GM12892 (cell line): ENCODE results near the gene PAPSS2.

ENCODE experiments used
- DNase-seq: peaks from one replicate; pipeline ENCODE4 v3.0.0; 2011; ENCODE audit not compliant: insufficient read length
- FAIRE-seq: peaks from 2 replicates; lab custom pipeline; 2011; peaks lifted over from hg19 to GRCh38; lab: Jason Lieb, UNC
- POLR2A ChIP-seq: IDR thresholded peaks from 2 replicates; pipeline ENCODE4 v1.6.1; 2011; ENCODE audit warnings: low read depth, low read length, control low read depth
- POLR2AphosphoS5 ChIP-seq: IDR thresholded peaks from 2 replicates; pipeline ENCODE4 v1.6.1; 2011; ENCODE audit warnings: low read depth, low read length, control low read depth
- TAF1 ChIP-seq: IDR thresholded peaks from 2 replicates; pipeline ENCODE4 v1.6.1; 2011; ENCODE audit warnings: low read depth, mild to moderate bottlenecking, control low read depth, low read length, borderline replicate concordance

The PAPSS2 gene

GRCh38 chr10:87703771-87704170 is 44.1 kb downstream of the PAPSS2 start:
- no peak for TF ChIP-seq TAF1
- no peak for TF ChIP-seq POLR2AphosphoS5
- TF ChIP-seq POLR2A = no peak
- FAIRE-seq = no peak
- no peak for DNase-seq

DNA sequence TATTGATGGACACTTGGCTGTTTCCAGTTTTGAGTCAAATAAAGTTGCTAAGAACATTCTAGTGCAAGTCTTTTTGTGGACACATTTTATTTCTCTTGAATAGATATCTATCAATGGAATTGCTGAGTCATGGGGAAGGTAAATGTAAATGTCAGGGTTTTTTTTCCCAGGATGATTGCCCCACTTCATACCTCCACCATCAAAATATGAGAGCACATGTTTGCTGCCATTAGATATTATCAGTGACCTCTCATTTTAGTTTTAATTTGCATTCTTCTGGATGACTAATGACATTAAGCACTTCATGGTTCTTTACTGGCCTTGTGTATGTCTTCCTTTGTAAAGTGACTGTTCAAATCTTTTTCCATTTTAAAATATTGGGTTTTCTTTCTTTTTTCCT is 45.7 kb downstream of the PAPSS2 start:
- no peak for FAIRE-seq
- no peak for TF ChIP-seq TAF1
- no peak for TF ChIP-seq POLR2A
- TF ChIP-seq POLR2AphosphoS5 = no peak
- no peak for DNase-seq

- DNase-seq = no peak
- no peak for FAIRE-seq
- TF ChIP-seq POLR2A = no peak
- no peak for TF ChIP-seq POLR2AphosphoS5
- no peak for TF ChIP-seq TAF1
Observed at GRCh38 chr10:87706731-87707130, 47.1 kb downstream of the PAPSS2 start.

- DNase-seq = no peak
- no peak for TF ChIP-seq POLR2A
- no peak for TF ChIP-seq TAF1
- no peak for TF ChIP-seq POLR2AphosphoS5
- no peak for FAIRE-seq
Observed at GRCh38 chr10:87707254-87707653, 47.6 kb downstream of the PAPSS2 start.

GRCh38 chr10:87712913-87713616 is 53.4 kb downstream of the PAPSS2 start:
- TF ChIP-seq TAF1 = no peak
- TF ChIP-seq POLR2A = no peak
- TF ChIP-seq POLR2AphosphoS5 = no peak
- FAIRE-seq (no peak), DNase-seq (no peak)

DNA sequence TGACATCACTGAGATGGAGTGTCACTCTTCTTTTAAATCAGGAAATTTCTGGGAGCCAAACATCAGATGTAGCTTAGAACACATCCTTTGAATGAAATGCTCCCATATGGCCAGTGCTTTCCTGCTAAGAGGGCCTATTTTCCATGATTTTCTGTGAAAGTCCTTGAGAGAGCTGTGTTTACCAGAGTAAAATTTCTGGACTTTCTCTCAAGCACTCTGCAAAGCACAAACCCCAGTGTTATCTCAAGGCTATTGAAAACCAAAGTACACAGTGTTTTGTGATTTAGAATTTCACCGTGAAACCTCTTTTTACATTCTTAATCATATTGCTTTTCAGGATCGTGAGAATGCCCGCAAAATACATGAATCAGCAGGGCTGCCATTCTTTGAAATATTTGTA is 54.0 kb downstream of the PAPSS2 start:
- FAIRE-seq = no peak
- no peak for DNase-seq
- no peak for TF ChIP-seq POLR2A
- TF ChIP-seq POLR2AphosphoS5 = no peak
- no peak for TF ChIP-seq TAF1

DNA sequence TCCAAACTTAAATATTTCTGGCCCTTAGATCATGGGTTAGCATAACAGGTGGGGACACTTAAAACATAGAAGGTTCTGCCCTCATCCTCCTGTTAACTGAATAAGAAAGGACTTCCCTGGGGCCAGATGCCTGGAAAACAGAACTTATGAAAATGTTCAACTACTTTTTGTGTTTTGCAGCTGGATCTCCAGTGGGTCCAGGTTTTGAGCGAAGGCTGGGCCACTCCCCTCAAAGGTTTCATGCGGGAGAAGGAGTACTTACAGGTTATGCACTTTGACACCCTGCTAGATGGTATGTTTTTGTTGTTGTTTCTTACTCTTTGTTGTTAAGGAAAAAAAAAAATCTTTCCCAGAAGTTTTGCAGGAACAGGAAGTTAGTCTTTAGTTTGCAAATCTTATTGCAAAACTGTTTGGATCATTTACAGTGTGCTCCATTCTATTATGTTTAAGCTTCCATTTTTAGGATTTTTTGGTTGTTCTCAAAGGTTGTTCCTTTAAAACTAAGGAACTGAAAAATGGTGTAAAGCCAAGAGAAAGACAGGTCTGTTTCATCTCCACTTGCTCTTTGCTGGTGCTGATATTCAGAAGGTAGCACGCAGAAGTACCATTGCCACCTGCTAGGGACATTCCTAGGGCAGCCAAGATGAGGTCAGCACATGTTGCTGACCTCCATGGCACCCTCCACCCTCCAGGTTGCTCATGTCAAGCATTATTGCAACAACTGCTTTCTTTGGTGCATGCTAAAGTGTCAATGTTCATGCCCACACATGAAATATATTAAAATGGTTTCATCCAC is 56.1 kb downstream of the PAPSS2 start:
- DNase-seq (no peak), FAIRE-seq (no peak)
- TF ChIP-seq POLR2A (no peak), TAF1 (no peak), POLR2AphosphoS5 (no peak)

GRCh38 chr10:87716348-87716670 is 56.6 kb downstream of the PAPSS2 start:
- no peak for DNase-seq
- TF ChIP-seq POLR2A (no peak), TAF1 (no peak), POLR2AphosphoS5 (no peak)
- no peak for FAIRE-seq

DNA sequence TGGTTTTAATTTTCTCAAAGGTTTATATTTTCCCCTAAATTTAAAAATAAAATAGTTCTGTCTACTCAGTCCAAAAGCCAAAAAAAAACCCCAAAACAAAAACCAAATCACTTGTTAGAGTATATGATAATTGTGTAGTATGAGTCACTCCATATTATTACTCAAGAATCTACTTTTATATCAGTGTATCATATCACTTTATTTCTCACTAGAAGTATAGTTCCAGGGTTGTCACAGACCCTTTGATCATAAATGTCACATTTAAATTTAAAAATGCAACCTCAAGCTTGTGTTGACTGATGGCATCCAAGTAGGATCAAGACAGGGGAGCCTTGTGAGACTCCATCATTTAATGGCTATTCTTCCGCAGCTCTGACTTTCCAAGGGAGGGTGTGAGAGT is 61.0 kb downstream of the PAPSS2 start:
- no peak for DNase-seq
- FAIRE-seq = no peak
- TF ChIP-seq TAF1 (no peak), POLR2A (no peak), POLR2AphosphoS5 (no peak)

GRCh38 chr10:87721781-87722180 is 62.1 kb downstream of the PAPSS2 start:
- FAIRE-seq = no peak
- DNase-seq = no peak
- no peak for TF ChIP-seq TAF1
- TF ChIP-seq POLR2A = no peak
- no peak for TF ChIP-seq POLR2AphosphoS5

DNA sequence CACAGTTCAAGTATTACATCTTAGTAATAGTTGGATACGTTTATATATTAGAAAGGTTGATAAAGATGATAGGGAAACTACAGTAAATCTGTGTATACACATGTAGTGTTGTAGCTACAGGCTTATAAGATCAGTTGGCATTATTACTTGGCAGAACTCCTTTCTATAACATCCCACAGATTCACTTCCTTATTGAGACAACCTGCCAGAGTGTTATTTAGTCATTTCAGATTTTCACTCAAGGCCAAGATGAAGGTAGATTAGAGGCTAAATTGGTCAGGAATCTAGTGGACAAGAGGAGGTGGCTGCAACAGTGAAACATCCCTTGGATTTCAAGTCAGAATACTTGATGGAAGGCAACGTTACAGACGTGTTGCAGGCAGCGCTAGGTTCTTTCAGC is 63.0 kb downstream of the PAPSS2 start:
- DNase-seq (no peak), FAIRE-seq (no peak)
- TF ChIP-seq POLR2A = no peak
- TF ChIP-seq TAF1 = no peak
- TF ChIP-seq POLR2AphosphoS5 = no peak

GRCh38 chr10:87723500-87723899 is 63.8 kb downstream of the PAPSS2 start:
- DNase-seq (no peak), FAIRE-seq (no peak)
- TF ChIP-seq POLR2AphosphoS5 (no peak), TAF1 (no peak), POLR2A (no peak)
